Upper lobe of left lung (tissue), 6 donors: ENCODE data around the gene CSF1. TPM values are rescaled to one million over a fixed set of nuclear protein-coding genes. Genes with fewer than 3 reads are reported as not detected.

Experiments used
- ATAC-seq, 2 donors: fragments of 200-7000 bp; cut with Tn5 transposase; one replicate each; pipeline ENCODE4 v1.9.1; 2022; ENCODE audit warnings: mild to moderate bottlenecking in 2 of 2, moderate library complexity in 2 of 2; ENCODE audit not compliant: low FRiP score in 2 of 2
- DNase-seq, 2 donors: peaks; one replicate each; pipeline ENCODE4 v3.0.0-alpha.2; 2019 to 2020
- H3K27ac ChIP-seq, 4 donors: fragments of 200-600 bp; sonication (generic); one replicate each; pipeline ENCODE4 v1.5.1; 2016 to 2019
- H3K27me3 ChIP-seq, 4 donors: fragments of 200-600 bp; sonication (generic); one replicate each; pipeline ENCODE4 v1.5.1; 2017 to 2019
- H3K36me3 ChIP-seq, 4 donors: fragments of 200-600 bp; sonication (generic); one replicate each; pipeline ENCODE4 v1.5.1; 2016 to 2019
- H3K4me1 ChIP-seq, 4 donors: fragments of 200-600 bp; sonication (generic); one replicate each; pipeline ENCODE4 v1.5.1; 2018 to 2019
- H3K4me3 ChIP-seq, 4 donors: fragments of 200-600 bp; sonication (generic); one replicate each; pipeline ENCODE4 v1.5.1; 2017 to 2019; ENCODE audit warnings: mild to moderate bottlenecking in 2 of 4, moderate library complexity in 1 of 4
- H3K9me3 ChIP-seq, 4 donors: fragments of 200-600 bp; sonication (generic); one replicate each; pipeline ENCODE4 v1.5.1; 2018 to 2019
- EP300 ChIP-seq, 4 donors: sonication (generic); formaldehyde crosslinking; IDR thresholded peaks; one replicate each; pipeline ENCODE4 v1.5.1; 2017; ENCODE audit warnings: antibody characterized with exemption in 4 of 4, control low read depth in 2 of 4
- POLR2A ChIP-seq, 4 donors: fragments of 450-650 bp; IDR thresholded peaks; one replicate each; pipeline ENCODE4 v1.5.1; 2016 to 2017; ENCODE audit warnings: antibody characterized with exemption in 4 of 4, mild to moderate bottlenecking in 2 of 4
- POLR2AphosphoS5 ChIP-seq, 2 donors: sonication (generic); formaldehyde crosslinking; IDR thresholded peaks; one replicate each; pipeline ENCODE4 v1.5.1; 2017; ENCODE audit warnings: antibody characterized with exemption in 2 of 2
- WGBS, 2 donors: methylation state at CpG; one replicate each; pipeline ENCODE4 v1.1.5; 2017 to 2018; 5-methylcytosine and 5-hydroxymethylcytosine counted together
- total RNA-seq, 6 donors: library from RNA; depleted of rRNA in 4 of 6; stranded (reverse); fragments of >200 nt in 4 of 6; gene quantifications; one replicate each; pipeline versions ENCODE4 v1.1.0 to v1.2.1, GENCODE V29; 2016 to 2021
- TF ChIP-seq, protein P1 (sequence below), 6 experiments: fragments of 450-650 bp in 4 of 6; fragments of 200-600 bp in 2 of 6; sonication (generic) in 2 of 6; IDR thresholded peaks; one replicate each; pipeline ENCODE4 v1.5.1; 2016 to 2019; ENCODE audit warnings: antibody characterized with exemption in 6 of 6
- donor health status: DM: no; HTN: no; CAD: no; lungs with moderate emphysema.
- donor health status: DM: no; HTN: yes; CAD: no; lungs with severe emphysema.

Gene CSF1
- total RNA-seq, 6 donors from 2014 or later: 19.4 to 106 (median 36.5) TPM

GRCh38 chr1:109883248-109883955 is 27.2 kb upstream of the CSF1 start:
- Histone ChIP-seq H3K36me3 (no peaks in the 10 kb centered on the region), H3K4me1 (peaks cover 18 to 35% (median 21%) of the 10 kb centered on the region in 4 donors), H3K27ac (peak overlapping the region in 2 of 4 donors; percentile 40 to 44), H3K4me3 (no peak overlapping the region), H3K9me3 (no peaks in the 10 kb centered on the region), H3K27me3 (no peaks in the 10 kb centered on the region)
- ATAC-seq: peak in 1 of 2 donors; percentile 53
- DNase-seq: no peak
- TF ChIP-seq, protein P1, sequence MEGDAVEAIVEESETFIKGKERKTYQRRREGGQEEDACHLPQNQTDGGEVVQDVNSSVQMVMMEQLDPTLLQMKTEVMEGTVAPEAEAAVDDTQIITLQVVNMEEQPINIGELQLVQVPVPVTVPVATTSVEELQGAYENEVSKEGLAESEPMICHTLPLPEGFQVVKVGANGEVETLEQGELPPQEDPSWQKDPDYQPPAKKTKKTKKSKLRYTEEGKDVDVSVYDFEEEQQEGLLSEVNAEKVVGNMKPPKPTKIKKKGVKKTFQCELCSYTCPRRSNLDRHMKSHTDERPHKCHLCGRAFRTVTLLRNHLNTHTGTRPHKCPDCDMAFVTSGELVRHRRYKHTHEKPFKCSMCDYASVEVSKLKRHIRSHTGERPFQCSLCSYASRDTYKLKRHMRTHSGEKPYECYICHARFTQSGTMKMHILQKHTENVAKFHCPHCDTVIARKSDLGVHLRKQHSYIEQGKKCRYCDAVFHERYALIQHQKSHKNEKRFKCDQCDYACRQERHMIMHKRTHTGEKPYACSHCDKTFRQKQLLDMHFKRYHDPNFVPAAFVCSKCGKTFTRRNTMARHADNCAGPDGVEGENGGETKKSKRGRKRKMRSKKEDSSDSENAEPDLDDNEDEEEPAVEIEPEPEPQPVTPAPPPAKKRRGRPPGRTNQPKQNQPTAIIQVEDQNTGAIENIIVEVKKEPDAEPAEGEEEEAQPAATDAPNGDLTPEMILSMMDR (IDR thresholded peaks at IDR 0.05): no peak
- TF ChIP-seq POLR2AphosphoS5 (IDR thresholded peaks at IDR 0.05): no peak
- TF ChIP-seq EP300 (IDR thresholded peaks at IDR 0.05): no peak
- no peak for TF ChIP-seq POLR2A (IDR thresholded peaks at IDR 0.05)
- 64 to 73% methylated on average over 8 to 9 of the region's 9 CpGs for WGBS, 2 donors

DNA sequence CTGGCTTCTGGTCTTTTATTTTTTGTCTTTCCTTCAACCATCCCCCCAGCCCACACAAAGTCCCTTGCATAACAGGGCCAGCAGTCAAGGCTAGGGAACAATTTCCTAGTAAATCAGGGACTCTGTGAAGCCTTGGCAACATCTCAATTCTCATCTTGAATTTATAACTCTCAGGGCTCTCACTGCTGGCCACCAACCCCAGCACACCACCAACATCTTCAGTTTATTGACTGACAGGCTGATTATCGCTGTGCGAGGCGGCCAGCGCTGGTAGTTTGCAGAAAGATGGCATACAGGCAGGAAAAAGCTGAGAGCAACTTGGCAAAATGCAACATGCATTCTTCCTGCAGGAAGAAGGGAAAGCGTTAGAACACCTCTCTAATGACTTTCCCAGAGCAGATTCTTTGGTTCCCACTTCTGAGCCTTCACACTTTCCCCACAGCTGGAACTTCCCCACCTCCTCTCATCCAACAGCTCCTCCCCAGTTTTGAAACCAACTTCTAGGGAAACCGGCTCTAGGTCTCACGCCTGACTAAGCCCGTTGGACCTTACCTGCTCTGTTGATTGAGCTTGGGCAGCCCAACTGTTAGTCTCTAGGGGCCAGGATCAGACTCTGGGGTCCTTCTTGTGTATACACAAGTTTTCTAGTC is 26.3 kb upstream of the CSF1 start:
- H3K27ac ChIP-seq: no peak overlapping the region
- DNase-seq (no peak), ATAC-seq (no peak)
- H3K36me3 ChIP-seq: no peaks in the 10 kb centered on the region
- no peaks in the 10 kb centered on the region for H3K9me3 ChIP-seq
- peaks cover 17 to 35% (median 20%) of the 10 kb centered on the region in 4 donors for H3K4me1 ChIP-seq
- no peaks in the 10 kb centered on the region for H3K27me3 ChIP-seq
- WGBS, 2 donors: 77 to 79% methylated on average over 8 of the region's 8 CpGs
- no peak for TF ChIP-seq POLR2AphosphoS5 (IDR thresholded peaks at IDR 0.05)
- no peak for TF ChIP-seq EP300 (IDR thresholded peaks at IDR 0.05)
- TF ChIP-seq, protein P1 (IDR thresholded peaks at IDR 0.05): no peak
- TF ChIP-seq POLR2A (IDR thresholded peaks at IDR 0.05): no peak
- H3K4me3 ChIP-seq: no peak overlapping the region

DNA sequence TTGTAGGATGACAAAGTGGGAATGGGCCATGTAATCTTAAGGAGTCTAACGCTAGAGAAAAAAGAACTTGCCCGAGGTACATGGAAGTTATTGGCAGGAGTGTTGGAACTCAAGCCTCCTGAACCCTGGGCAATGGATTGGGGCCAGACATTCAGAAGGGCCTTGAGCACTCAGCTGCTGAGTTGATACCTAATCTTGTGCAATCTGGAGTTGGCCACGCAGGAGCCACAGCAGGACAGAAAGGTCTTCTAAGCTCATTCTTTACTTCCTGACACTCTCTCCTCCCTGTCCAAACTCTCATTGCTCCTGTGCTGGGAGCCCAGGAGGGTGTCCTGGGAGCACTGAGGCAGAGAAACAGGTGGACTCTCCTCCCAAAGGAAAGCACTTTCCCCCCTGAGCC is 25.1 kb upstream of the CSF1 start:
- Histone ChIP-seq H3K4me3 (no peak overlapping the region), H3K27me3 (no peaks in the 10 kb centered on the region), H3K4me1 (peaks cover 17 to 35% (median 20%) of the 10 kb centered on the region in 4 donors), H3K36me3 (no peaks in the 10 kb centered on the region), H3K9me3 (no peaks in the 10 kb centered on the region), H3K27ac (peak overlapping the region in 1 of 4 donors; percentile 74)
- no peak for ATAC-seq
- TF ChIP-seq POLR2AphosphoS5 (IDR thresholded peaks at IDR 0.05) (no peak), EP300 (IDR thresholded peaks at IDR 0.05) (no peak), POLR2A (IDR thresholded peaks at IDR 0.05) (no peak)
- TF ChIP-seq, protein P1 (IDR thresholded peaks at IDR 0.05): no peak
- WGBS, 2 donors: 41 to 71% methylated on average over 3 of the region's 3 CpGs
- peak in 1 of 2 donors; percentile 56 for DNase-seq

- 59 to 78% methylated on average over 5 of the region's 5 CpGs for WGBS, 2 donors
- peaks cover 18 to 39% (median 24%) of the 10 kb centered on the region in 4 donors for H3K4me1 ChIP-seq
- no peaks in the 10 kb centered on the region for H3K36me3 ChIP-seq
- DNase-seq (peak in 1 of 2 donors; percentile 70), ATAC-seq (no peak)
- no peaks in the 10 kb centered on the region for H3K9me3 ChIP-seq
- H3K27me3 ChIP-seq: no peaks in the 10 kb centered on the region
- TF ChIP-seq, protein P1 (IDR thresholded peaks at IDR 0.05): no peak
- TF ChIP-seq EP300 (IDR thresholded peaks at IDR 0.05) (no peak), POLR2A (IDR thresholded peaks at IDR 0.05) (no peak), POLR2AphosphoS5 (IDR thresholded peaks at IDR 0.05) (no peak)
- H3K27ac ChIP-seq: peak overlapping the region in 3 of 4 donors; percentile 39 to 74 (median 50)
- H3K4me3 ChIP-seq: no peak overlapping the region
Measured at GRCh38 chr1:109886827-109887226, 23.8 kb upstream of the CSF1 start.
